Smooth muscle cell (in vitro differentiated cells): ENCODE measurements around the gene ACAD10. TPM values are rescaled to one million over a fixed set of nuclear protein-coding genes. Genes with fewer than 3 reads are reported as not detected.

ENCODE experiments used
- DNase-seq: peaks from one replicate; lab custom pipeline; 2025; ENCODE audit not compliant: unreplicated experiment; lab: John Stamatoyannopoulos, UW
- H2AFZ ChIP-seq: fragments of 200-600 bp; sonication (generic); 2 replicates; pipeline ENCODE4 v1.6.0; 2016; ENCODE audit warnings: antibody characterized with exemption, low read depth, mild to moderate bottlenecking
- H3F3A ChIP-seq: fragments of 200-600 bp; sonication (generic); 2 replicates; pipeline ENCODE4 v1.6.0; 2017; ENCODE audit warnings: antibody characterized with exemption, low read depth
- H3K27ac ChIP-seq: fragments of 200-600 bp; sonication (generic); 2 replicates; pipeline ENCODE4 v1.5.1; 2016; ENCODE audit warnings: low read depth, mild to moderate bottlenecking
- H3K27me3 ChIP-seq: fragments of 200-600 bp; sonication (generic); 2 replicates; pipeline ENCODE4 v1.6.1; 2016; ENCODE audit warnings: low read depth, mild to moderate bottlenecking
- H3K36me3 ChIP-seq: fragments of 200-600 bp; sonication (generic); 2 replicates; pipeline ENCODE4 v1.5.1; 2016; ENCODE audit warnings: low read depth
- H3K4me1 ChIP-seq: fragments of 200-600 bp; sonication (generic); 2 replicates; pipeline ENCODE4 v1.5.1; 2016; ENCODE audit warnings: low read depth
- H3K4me2 ChIP-seq: fragments of 200-600 bp; sonication (generic); 2 replicates; pipeline ENCODE4 v1.6.0; 2016; ENCODE audit warnings: mild to moderate bottlenecking
- H3K4me3 ChIP-seq: fragments of 200-600 bp; sonication (generic); 2 replicates; pipeline ENCODE4 v1.5.1; 2016; ENCODE audit warnings: mild to moderate bottlenecking
- H3K79me2 ChIP-seq: fragments of 200-600 bp; sonication (generic); 2 replicates; pipeline ENCODE4 v1.6.0; 2016; ENCODE audit warnings: low read depth, mild to moderate bottlenecking
- H3K9ac ChIP-seq: fragments of 200-600 bp; sonication (generic); 2 replicates; pipeline ENCODE4 v1.6.0; 2016; ENCODE audit warnings: low read depth
- H3K9me3 ChIP-seq: fragments of 200-600 bp; sonication (generic); replicated peaks from 2 replicates; pipeline ENCODE4 v1.5.1; 2016; ENCODE audit warnings: low read depth
- H4K20me1 ChIP-seq: fragments of 200-600 bp; sonication (generic); 2 replicates; pipeline ENCODE4 v1.6.0; 2016; ENCODE audit warnings: low read depth
- WGBS: methylation state at CpG from one replicate; pipeline ENCODE4 v1.1.7; 2016; ENCODE audit warnings: low lambda C conversion rate; 5-methylcytosine and 5-hydroxymethylcytosine counted together
- polyA plus RNA-seq: library from polyadenylated mRNA; unstranded; fragments of >200 nt; fragmentation: Nextera tagmentation; extraction: Ambion mirVana; gene quantifications from 2 replicates; pipeline ENCODE4 v1.2.1, GENCODE V29; 2016
- total RNA-seq: library from RNA; depleted of rRNA; stranded (reverse); fragments of >200 nt; gene quantifications from 2 replicates; pipeline ENCODE4 v1.2.3, GENCODE V29; 2014
- TF ChIP-seq, protein P1 (sequence below): fragments of 200-600 bp; sonication (generic); IDR thresholded peaks from 2 replicates; pipeline ENCODE4 v1.5.1; 2017; ENCODE audit warnings: borderline replicate concordance, mild to moderate bottlenecking, antibody characterized with exemption; ENCODE audit not compliant: insufficient read depth, poor library complexity, severe bottlenecking

The ACAD10 gene
- total and polyA plus RNA-seq, 2 experiments from 2014 or later = 13.4 to 14.9 TPM

DNA sequence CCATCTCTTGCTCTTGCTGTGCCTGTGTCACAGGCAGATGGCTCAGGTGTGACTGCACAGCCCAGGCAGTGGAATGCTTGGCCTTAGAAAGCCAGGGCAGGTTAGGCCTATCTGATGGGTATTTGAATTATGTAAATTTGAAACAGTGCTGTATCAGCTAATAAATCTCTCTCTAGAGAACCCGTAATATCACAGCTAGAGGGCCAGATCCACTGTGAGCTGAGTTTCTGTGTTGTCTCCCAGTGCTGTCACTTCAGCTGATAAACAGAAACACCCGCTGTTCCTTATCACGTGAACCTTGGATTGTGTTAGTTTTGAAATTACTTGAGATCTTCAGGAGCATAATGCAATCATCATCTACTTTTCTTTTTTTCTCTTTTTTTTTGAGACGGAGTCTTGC lies 59.4 kb downstream of the ACAD10 start:
- Histone ChIP-seq H3K9ac (no peak overlapping the region), H3K4me2 (no peak overlapping the region), H3K27ac (no peak overlapping the region), H3F3A (no peaks in the 10 kb centered on the region), H2AFZ (no peak overlapping the region), H3K4me3 (no peak overlapping the region), H3K9me3 (no peaks in the 10 kb centered on the region), H4K20me1 (no peaks in the 10 kb centered on the region), H3K36me3 (no peaks in the 10 kb centered on the region), H3K79me2 (no peaks in the 10 kb centered on the region), H3K4me1 (no peaks in the 10 kb centered on the region), H3K27me3 (no peaks in the 10 kb centered on the region)
- DNase-seq = no peak
- 79% methylated on average over 4 of the region's 4 CpGs for WGBS
- TF ChIP-seq, protein P1, sequence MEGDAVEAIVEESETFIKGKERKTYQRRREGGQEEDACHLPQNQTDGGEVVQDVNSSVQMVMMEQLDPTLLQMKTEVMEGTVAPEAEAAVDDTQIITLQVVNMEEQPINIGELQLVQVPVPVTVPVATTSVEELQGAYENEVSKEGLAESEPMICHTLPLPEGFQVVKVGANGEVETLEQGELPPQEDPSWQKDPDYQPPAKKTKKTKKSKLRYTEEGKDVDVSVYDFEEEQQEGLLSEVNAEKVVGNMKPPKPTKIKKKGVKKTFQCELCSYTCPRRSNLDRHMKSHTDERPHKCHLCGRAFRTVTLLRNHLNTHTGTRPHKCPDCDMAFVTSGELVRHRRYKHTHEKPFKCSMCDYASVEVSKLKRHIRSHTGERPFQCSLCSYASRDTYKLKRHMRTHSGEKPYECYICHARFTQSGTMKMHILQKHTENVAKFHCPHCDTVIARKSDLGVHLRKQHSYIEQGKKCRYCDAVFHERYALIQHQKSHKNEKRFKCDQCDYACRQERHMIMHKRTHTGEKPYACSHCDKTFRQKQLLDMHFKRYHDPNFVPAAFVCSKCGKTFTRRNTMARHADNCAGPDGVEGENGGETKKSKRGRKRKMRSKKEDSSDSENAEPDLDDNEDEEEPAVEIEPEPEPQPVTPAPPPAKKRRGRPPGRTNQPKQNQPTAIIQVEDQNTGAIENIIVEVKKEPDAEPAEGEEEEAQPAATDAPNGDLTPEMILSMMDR = no peak

DNA sequence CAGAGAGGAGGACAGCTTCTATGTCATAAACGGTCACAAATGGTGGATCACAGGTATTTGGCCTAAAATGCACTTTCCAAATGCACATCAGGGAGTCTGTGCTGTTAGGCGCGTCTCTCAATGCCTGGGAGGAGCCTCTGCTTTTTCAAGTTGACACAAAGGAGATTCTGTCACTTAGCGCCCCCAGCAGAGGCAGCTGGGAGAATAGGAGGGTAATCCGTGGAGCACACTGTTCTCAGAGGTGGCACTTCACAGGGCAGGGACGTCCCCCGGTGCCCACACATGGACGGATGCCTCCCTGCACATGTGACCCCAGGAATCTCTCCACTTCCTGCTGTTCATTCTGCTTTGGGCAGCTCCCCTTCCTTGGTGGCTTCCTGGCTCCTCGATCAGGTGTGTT lies 61.5 kb downstream of the ACAD10 start:
- no peak overlapping the region for H3K9ac ChIP-seq
- 96% methylated on average over 9 of the region's 9 CpGs for whole genome bisulfite sequencing
- TF ChIP-seq, protein P1 = no peak

GRCh38 chr12:111748151-111748672 lies 62.4 kb downstream of the ACAD10 start:
- no peak overlapping the region for H3K27ac ChIP-seq
- 84% methylated on average over 8 of the region's 8 CpGs for WGBS

More for the DNA sequence above, 61.5 kb downstream of the ACAD10 start:
- Histone ChIP-seq H3K27ac (no peak overlapping the region), H3K27me3 (no peaks in the 10 kb centered on the region), H3K4me3 (no peak overlapping the region), H4K20me1 (no peaks in the 10 kb centered on the region), H2AFZ (no peak overlapping the region), H3K4me2 (no peak overlapping the region), H3K36me3 (no peaks in the 10 kb centered on the region), H3K9me3 (no peaks in the 10 kb centered on the region), H3F3A (no peaks in the 10 kb centered on the region), H3K4me1 (no peaks in the 10 kb centered on the region), H3K79me2 (no peaks in the 10 kb centered on the region)
- no peak for DNase-seq

More at GRCh38 chr12:111748151-111748672, 62.4 kb downstream of the ACAD10 start:
- Histone ChIP-seq H2AFZ (no peak overlapping the region), H3K36me3 (no peaks in the 10 kb centered on the region), H3K4me2 (no peak overlapping the region), H3F3A (no peaks in the 10 kb centered on the region), H3K4me3 (no peak overlapping the region), H3K9ac (no peak overlapping the region), H4K20me1 (no peaks in the 10 kb centered on the region), H3K4me1 (no peaks in the 10 kb centered on the region), H3K9me3 (no peaks in the 10 kb centered on the region), H3K27me3 (no peaks in the 10 kb centered on the region), H3K79me2 (no peaks in the 10 kb centered on the region)
- TF ChIP-seq, protein P1 = no peak
- DNase-seq = no peak
